Measurements from ENCODE around the gene FBXO42. TPM values are rescaled to one million over a fixed set of nuclear protein-coding genes. Genes with fewer than 3 reads are reported as not detected.

Gene FBXO42
- total and polyA plus RNA-seq, 2 experiments from 2014 or later: 6.0 to 20.7 TPM

DNA sequence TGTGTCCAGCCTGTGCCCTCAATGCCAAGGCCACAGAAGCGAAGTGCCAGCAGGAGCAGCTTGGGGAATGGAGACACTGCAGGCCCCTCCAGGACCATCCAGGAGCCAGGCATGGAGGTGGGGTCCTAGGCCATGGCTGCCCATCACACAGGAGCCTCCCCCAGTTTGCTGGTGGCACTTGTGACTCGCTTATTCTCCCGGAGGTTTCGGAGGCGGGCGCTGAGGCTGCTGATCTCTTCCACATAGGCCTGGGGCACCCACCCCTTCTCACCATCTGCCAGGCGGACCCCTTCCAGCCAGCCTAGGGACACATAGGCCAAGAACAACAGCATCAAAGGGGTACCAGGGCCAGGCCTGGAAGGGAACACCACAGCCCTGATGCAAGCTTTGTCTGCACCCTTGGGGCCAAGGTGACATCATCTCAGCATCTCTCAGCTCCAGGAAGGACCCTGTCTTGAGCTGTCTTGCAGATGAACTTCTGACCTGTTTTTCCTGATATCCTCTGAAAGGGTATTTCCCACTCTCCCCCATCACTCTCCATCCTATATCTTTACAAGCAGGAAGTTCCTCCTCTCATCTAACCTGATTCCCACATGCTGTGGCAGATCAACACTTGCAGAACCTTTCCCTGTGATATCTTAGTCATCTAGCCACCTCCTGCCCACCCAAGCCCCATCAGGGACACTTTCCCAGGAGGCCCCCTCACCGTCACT is 153.7 kb downstream of the FBXO42 start:
- H3K9me3 Mint-ChIP-seq: no peaks in the 10 kb centered on the region; the same call in 2 of the 3 replicates
- no peak for ATAC-seq

More for the DNA sequence above, 153.7 kb downstream of the FBXO42 start:
- Histone ChIP-seq H3K9me2 (ENCODE audit: insufficient read depth) (no peaks in the 10 kb centered on the region), H3K79me2 (replicated peaks; ENCODE audit: insufficient read depth) (no peaks in the 10 kb centered on the region), H3K4me3 (no peak overlapping the region), H3F3A (replicated peaks; ENCODE audit: low read depth) (no peaks in the 10 kb centered on the region), H3K36me3 (ENCODE audit: insufficient read depth) (peaks cover 3% of the 10 kb centered on the region; the same call in 1 of the 2 replicates), H3K27ac (ENCODE audit: low read depth) (no peak overlapping the region), H2AFZ (no peak overlapping the region), H3K4me2 (no peak overlapping the region), H3K4me1 (ENCODE audit: insufficient read depth) (no peaks in the 10 kb centered on the region), H3K27me3 (ENCODE audit: insufficient read depth) (no peaks in the 10 kb centered on the region), H4K20me1 (replicated peaks; ENCODE audit: insufficient read depth) (no peaks in the 10 kb centered on the region)
- Mint-ChIP-seq H3K27ac (no peak overlapping the region; the same call in 1 of the 2 replicates), H3K4me3 (no peak overlapping the region; the same call in 2 of the 3 replicates), H3K4me1 (no peaks in the 10 kb centered on the region; the same call in 2 of the 3 replicates), H3K27me3 (ENCODE audit: insufficient read depth, low read depth, poor library complexity) (no peaks in the 10 kb centered on the region), H3K36me3 (ENCODE audit: low read depth) (peaks cover 49% of the 10 kb centered on the region)
- TF ChIP-seq ZNF114 (CRISPR knock-in tag; IDR thresholded peaks at IDR 0.05) (no peak), JUNB (IDR thresholded peaks at IDR 0.05; ENCODE audit: unreplicated experiment) (no peak), STAT1 (IDR thresholded peaks at IDR 0.05; ENCODE audit: unreplicated experiment) (no peak), POLR2AphosphoS5 (IDR thresholded peaks at IDR 0.05; ENCODE audit: low read depth) (no peak), CREB1 (CRISPR knock-in tag; IDR thresholded peaks at IDR 0.05; ENCODE audit: low read depth) (no peak), NANOG (IDR thresholded peaks at IDR 0.05; ENCODE audit: borderline replicate concordance) (no peak), EZH2 (IDR thresholded peaks at IDR 0.05; ENCODE audit: low read depth, unreplicated experiment) (no peak), ZNF331 (CRISPR knock-in tag; IDR thresholded peaks at IDR 0.05; ENCODE audit: low read depth) (no peak), EZH2phosphoT487 (IDR thresholded peaks at IDR 0.05; ENCODE audit: unreplicated experiment) (no peak)
- TF ChIP-seq, protein P1, sequence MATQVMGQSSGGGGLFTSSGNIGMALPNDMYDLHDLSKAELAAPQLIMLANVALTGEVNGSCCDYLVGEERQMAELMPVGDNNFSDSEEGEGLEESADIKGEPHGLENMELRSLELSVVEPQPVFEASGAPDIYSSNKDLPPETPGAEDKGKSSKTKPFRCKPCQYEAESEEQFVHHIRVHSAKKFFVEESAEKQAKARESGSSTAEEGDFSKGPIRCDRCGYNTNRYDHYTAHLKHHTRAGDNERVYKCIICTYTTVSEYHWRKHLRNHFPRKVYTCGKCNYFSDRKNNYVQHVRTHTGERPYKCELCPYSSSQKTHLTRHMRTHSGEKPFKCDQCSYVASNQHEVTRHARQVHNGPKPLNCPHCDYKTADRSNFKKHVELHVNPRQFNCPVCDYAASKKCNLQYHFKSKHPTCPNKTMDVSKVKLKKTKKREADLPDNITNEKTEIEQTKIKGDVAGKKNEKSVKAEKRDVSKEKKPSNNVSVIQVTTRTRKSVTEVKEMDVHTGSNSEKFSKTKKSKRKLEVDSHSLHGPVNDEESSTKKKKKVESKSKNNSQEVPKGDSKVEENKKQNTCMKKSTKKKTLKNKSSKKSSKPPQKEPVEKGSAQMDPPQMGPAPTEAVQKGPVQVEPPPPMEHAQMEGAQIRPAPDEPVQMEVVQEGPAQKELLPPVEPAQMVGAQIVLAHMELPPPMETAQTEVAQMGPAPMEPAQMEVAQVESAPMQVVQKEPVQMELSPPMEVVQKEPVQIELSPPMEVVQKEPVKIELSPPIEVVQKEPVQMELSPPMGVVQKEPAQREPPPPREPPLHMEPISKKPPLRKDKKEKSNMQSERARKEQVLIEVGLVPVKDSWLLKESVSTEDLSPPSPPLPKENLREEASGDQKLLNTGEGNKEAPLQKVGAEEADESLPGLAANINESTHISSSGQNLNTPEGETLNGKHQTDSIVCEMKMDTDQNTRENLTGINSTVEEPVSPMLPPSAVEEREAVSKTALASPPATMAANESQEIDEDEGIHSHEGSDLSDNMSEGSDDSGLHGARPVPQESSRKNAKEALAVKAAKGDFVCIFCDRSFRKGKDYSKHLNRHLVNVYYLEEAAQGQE (IDR thresholded peaks at IDR 0.05; ENCODE audit: unreplicated experiment): no peak
- TF ChIP-seq, protein P2, sequence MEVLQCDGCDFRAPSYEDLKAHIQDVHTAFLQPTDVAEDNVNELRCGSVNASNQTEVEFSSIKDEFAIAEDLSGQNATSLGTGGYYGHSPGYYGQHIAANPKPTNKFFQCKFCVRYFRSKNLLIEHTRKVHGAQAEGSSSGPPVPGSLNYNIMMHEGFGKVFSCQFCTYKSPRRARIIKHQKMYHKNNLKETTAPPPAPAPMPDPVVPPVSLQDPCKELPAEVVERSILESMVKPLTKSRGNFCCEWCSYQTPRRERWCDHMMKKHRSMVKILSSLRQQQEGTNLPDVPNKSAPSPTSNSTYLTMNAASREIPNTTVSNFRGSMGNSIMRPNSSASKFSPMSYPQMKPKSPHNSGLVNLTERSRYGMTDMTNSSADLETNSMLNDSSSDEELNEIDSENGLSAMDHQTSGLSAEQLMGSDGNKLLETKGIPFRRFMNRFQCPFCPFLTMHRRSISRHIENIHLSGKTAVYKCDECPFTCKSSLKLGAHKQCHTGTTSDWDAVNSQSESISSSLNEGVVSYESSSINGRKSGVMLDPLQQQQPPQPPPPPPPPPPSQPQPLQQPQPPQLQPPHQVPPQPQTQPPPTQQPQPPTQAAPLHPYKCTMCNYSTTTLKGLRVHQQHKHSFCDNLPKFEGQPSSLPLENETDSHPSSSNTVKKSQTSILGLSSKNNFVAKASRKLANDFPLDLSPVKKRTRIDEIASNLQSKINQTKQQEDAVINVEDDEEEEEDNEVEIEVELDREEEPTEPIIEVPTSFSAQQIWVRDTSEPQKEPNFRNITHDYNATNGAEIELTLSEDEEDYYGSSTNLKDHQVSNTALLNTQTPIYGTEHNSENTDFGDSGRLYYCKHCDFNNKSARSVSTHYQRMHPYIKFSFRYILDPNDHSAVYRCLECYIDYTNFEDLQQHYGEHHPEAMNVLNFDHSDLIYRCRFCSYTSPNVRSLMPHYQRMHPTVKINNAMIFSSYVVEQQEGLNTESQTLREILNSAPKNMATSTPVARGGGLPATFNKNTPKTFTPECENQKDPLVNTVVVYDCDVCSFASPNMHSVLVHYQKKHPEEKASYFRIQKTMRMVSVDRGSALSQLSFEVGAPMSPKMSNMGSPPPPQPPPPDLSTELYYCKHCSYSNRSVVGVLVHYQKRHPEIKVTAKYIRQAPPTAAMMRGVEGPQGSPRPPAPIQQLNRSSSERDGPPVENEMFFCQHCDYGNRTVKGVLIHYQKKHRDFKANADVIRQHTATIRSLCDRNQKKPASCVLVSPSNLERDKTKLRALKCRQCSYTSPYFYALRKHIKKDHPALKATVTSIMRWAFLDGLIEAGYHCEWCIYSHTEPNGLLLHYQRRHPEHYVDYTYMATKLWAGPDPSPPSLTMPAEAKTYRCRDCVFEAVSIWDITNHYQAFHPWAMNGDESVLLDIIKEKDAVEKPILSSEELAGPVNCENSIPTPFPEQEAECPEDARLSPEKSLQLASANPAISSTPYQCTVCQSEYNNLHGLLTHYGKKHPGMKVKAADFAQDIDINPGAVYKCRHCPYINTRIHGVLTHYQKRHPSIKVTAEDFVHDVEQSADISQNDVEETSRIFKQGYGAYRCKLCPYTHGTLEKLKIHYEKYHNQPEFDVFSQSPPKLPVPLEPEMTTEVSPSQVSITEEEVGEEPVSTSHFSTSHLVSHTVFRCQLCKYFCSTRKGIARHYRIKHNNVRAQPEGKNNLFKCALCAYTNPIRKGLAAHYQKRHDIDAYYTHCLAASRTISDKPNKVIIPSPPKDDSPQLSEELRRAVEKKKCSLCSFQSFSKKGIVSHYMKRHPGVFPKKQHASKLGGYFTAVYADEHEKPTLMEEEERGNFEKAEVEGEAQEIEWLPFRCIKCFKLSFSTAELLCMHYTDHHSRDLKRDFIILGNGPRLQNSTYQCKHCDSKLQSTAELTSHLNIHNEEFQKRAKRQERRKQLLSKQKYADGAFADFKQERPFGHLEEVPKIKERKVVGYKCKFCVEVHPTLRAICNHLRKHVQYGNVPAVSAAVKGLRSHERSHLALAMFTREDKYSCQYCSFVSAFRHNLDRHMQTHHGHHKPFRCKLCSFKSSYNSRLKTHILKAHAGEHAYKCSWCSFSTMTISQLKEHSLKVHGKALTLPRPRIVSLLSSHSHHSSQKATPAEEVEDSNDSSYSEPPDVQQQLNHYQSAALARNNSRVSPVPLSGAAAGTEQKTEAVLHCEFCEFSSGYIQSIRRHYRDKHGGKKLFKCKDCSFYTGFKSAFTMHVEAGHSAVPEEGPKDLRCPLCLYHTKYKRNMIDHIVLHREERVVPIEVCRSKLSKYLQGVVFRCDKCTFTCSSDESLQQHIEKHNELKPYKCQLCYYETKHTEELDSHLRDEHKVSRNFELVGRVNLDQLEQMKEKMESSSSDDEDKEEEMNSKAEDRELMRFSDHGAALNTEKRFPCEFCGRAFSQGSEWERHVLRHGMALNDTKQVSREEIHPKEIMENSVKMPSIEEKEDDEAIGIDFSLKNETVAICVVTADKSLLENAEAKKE (CRISPR knock-in tag; IDR thresholded peaks at IDR 0.05): no peak
- TF ChIP-seq, protein P3, sequence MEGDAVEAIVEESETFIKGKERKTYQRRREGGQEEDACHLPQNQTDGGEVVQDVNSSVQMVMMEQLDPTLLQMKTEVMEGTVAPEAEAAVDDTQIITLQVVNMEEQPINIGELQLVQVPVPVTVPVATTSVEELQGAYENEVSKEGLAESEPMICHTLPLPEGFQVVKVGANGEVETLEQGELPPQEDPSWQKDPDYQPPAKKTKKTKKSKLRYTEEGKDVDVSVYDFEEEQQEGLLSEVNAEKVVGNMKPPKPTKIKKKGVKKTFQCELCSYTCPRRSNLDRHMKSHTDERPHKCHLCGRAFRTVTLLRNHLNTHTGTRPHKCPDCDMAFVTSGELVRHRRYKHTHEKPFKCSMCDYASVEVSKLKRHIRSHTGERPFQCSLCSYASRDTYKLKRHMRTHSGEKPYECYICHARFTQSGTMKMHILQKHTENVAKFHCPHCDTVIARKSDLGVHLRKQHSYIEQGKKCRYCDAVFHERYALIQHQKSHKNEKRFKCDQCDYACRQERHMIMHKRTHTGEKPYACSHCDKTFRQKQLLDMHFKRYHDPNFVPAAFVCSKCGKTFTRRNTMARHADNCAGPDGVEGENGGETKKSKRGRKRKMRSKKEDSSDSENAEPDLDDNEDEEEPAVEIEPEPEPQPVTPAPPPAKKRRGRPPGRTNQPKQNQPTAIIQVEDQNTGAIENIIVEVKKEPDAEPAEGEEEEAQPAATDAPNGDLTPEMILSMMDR (conservative IDR thresholded peaks at IDR 0.05; ENCODE audit: low read depth in 2 of 2): no peak
- TF ChIP-seq, protein P4, sequence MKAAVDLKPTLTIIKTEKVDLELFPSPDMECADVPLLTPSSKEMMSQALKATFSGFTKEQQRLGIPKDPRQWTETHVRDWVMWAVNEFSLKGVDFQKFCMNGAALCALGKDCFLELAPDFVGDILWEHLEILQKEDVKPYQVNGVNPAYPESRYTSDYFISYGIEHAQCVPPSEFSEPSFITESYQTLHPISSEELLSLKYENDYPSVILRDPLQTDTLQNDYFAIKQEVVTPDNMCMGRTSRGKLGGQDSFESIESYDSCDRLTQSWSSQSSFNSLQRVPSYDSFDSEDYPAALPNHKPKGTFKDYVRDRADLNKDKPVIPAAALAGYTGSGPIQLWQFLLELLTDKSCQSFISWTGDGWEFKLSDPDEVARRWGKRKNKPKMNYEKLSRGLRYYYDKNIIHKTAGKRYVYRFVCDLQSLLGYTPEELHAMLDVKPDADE (IDR thresholded peaks at IDR 0.05): no peak
- DNase-seq (ENCODE audit: low spot score): no peak
